Measurements from ENCODE around the gene ZFPL1.
"Not testable (repeated sequence)": the region's sequence is repeated elsewhere in the genome, so short reads cannot be mapped to it uniquely, and the experiment has no call there.

ZFPL1 gene

GRCh38 chr11:65118097-65118837 lies 34.2 kb downstream of the ZFPL1 start:
- H3K27ac ChIP-seq (ENCODE audit: low read depth, low read length), result peak overlapping the region; percentile 71; the same call in 1 of the 2 replicates
- peaks cover 13% of the 10 kb centered on the region; the same call in 1 of the 2 replicates for H3K36me3 ChIP-seq (ENCODE audit: low read length)
- H2AFZ ChIP-seq (ENCODE audit: low read depth, low read length, severe bottlenecking), result no peak overlapping the region
- H3K4me2 ChIP-seq (ENCODE audit: low read depth, low read length, poor library complexity, severe bottlenecking), result no peak overlapping the region
- H3K27me3 ChIP-seq (ENCODE audit: low read length), result no peaks in the 10 kb centered on the region
- peaks cover 46% of the 10 kb centered on the region for H3F3A ChIP-seq (ENCODE audit: insufficient read depth)
- no peaks in the 10 kb centered on the region for H3K9me2 ChIP-seq (replicated peaks; ENCODE audit: insufficient read depth, low read length)
- H3K79me2 ChIP-seq (ENCODE audit: insufficient read depth, low read length), result peaks cover 33% of the 10 kb centered on the region
- 0 out of 2 replicates have a peak overlapping the region, but pooled peaks have one; percentile 1 for H3K9ac ChIP-seq (ENCODE audit: low read length)
- H3K9me3 ChIP-seq (ENCODE audit: insufficient read depth, low read length), result no peaks in the 10 kb centered on the region
- TF ChIP-seq, protein P1, sequence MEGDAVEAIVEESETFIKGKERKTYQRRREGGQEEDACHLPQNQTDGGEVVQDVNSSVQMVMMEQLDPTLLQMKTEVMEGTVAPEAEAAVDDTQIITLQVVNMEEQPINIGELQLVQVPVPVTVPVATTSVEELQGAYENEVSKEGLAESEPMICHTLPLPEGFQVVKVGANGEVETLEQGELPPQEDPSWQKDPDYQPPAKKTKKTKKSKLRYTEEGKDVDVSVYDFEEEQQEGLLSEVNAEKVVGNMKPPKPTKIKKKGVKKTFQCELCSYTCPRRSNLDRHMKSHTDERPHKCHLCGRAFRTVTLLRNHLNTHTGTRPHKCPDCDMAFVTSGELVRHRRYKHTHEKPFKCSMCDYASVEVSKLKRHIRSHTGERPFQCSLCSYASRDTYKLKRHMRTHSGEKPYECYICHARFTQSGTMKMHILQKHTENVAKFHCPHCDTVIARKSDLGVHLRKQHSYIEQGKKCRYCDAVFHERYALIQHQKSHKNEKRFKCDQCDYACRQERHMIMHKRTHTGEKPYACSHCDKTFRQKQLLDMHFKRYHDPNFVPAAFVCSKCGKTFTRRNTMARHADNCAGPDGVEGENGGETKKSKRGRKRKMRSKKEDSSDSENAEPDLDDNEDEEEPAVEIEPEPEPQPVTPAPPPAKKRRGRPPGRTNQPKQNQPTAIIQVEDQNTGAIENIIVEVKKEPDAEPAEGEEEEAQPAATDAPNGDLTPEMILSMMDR (IDR thresholded peaks at IDR 0.05; ENCODE audit: insufficient read depth, low read length, poor library complexity, severe bottlenecking), result no peak
- no peak for TF ChIP-seq EZH2phosphoT487 (conservative IDR thresholded peaks at IDR 0.05; ENCODE audit: low read length)
- H4K20me1 ChIP-seq (ENCODE audit: low read depth, low read length), result no peaks in the 10 kb centered on the region
- no peak overlapping the region for H3K4me3 ChIP-seq (ENCODE audit: insufficient read depth, low read length, poor library complexity, severe bottlenecking)

GRCh38 chr11:65118891-65119669 lies 35.1 kb downstream of the ZFPL1 start:
- Histone ChIP-seq H3K9ac (ENCODE audit: low read length) (peak overlapping the region; percentile 95; the same call in 1 of the 2 replicates), H3F3A (ENCODE audit: insufficient read depth) (peaks cover 38% of the 10 kb centered on the region), H3K79me2 (ENCODE audit: insufficient read depth, low read length) (peaks cover 34% of the 10 kb centered on the region), H3K36me3 (ENCODE audit: low read length) (peaks cover 13% of the 10 kb centered on the region; the same call in 1 of the 2 replicates), H3K27ac (ENCODE audit: low read depth, low read length) (peak overlapping the region; percentile 71)
- not testable (repeated sequence) for H3K4me3 ChIP-seq (ENCODE audit: insufficient read depth, low read length, poor library complexity, severe bottlenecking); H3K27me3 ChIP-seq (ENCODE audit: low read length); H3K9me3 ChIP-seq (ENCODE audit: insufficient read depth, low read length); H2AFZ ChIP-seq (ENCODE audit: low read depth, low read length, severe bottlenecking); H3K9me2 ChIP-seq (replicated peaks; ENCODE audit: insufficient read depth, low read length); H3K4me2 ChIP-seq (ENCODE audit: low read depth, low read length, poor library complexity, severe bottlenecking); H4K20me1 ChIP-seq (ENCODE audit: low read depth, low read length)

DNA sequence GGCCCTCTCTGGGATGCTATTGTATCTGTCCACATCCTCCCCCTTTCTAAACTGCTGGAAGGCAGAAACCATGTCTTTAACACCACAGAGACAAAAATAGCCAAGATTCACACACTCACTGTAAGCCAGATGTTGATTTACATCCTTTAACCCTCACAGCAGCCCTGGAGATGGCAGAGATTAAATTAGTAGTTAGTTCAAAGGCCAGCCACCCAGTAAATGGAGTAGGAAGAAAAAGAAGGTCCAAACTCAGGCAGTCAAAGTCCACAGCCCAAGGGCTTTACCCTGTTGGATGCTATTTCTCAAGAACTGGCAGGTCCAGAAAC lies 35.6 kb downstream of the ZFPL1 start:
- Histone ChIP-seq H3K9ac (ENCODE audit: low read length) (peak overlapping the region; percentile 95), H3F3A (ENCODE audit: insufficient read depth) (peaks cover 35% of the 10 kb centered on the region), H3K27ac (ENCODE audit: low read depth, low read length) (peak overlapping the region; percentile 71)

More for the DNA sequence above, 35.6 kb downstream of the ZFPL1 start:
- H3K79me2 ChIP-seq (ENCODE audit: insufficient read depth, low read length), result peaks cover 34% of the 10 kb centered on the region
- H3K9me3 ChIP-seq (ENCODE audit: insufficient read depth, low read length), result no peaks in the 10 kb centered on the region
- H3K9me2 ChIP-seq (replicated peaks; ENCODE audit: insufficient read depth, low read length), result no peaks in the 10 kb centered on the region
- H3K36me3 ChIP-seq (ENCODE audit: low read length), result peaks cover 13% of the 10 kb centered on the region; the same call in 1 of the 2 replicates
- no peak overlapping the region for H3K4me3 ChIP-seq (ENCODE audit: insufficient read depth, low read length, poor library complexity, severe bottlenecking)
- no peaks in the 10 kb centered on the region for H3K27me3 ChIP-seq (ENCODE audit: low read length)
- peak overlapping the region; percentile 87 for H3K4me2 ChIP-seq (ENCODE audit: low read depth, low read length, poor library complexity, severe bottlenecking)
- H4K20me1 ChIP-seq (ENCODE audit: low read depth, low read length), result no peaks in the 10 kb centered on the region
- no peak for TF ChIP-seq EZH2phosphoT487 (conservative IDR thresholded peaks at IDR 0.05; ENCODE audit: low read length)
- TF ChIP-seq, protein P1 (IDR thresholded peaks at IDR 0.05; ENCODE audit: insufficient read depth, low read length, poor library complexity, severe bottlenecking), result no peak
- H2AFZ ChIP-seq (ENCODE audit: low read depth, low read length, severe bottlenecking), result no peak overlapping the region
